HepG2 (cell line): ENCODE data around the gene NAGS. TPM values are rescaled to one million over a fixed set of nuclear protein-coding genes. Genes with fewer than 3 reads are reported as not detected.

ENCODE experiments used
- AKNA ChIP-seq: sonication (generic); formaldehyde crosslinking; IDR thresholded peaks from 2 replicates; pipeline ENCODE4 v1.4.0; 2020; ENCODE audit warnings: missing genetic modification reagents, borderline replicate concordance
- ARID5B ChIP-seq: IDR thresholded peaks from 2 replicates; pipeline ENCODE4 v1.4.0; 2020; ENCODE audit warnings: mild to moderate bottlenecking, missing genetic modification reagents
- FOXC1 ChIP-seq: sonication (generic); formaldehyde crosslinking; IDR thresholded peaks from 2 replicates; pipeline ENCODE4 v1.8.0; 2022; ENCODE audit warnings: mild to moderate bottlenecking, missing genetic modification reagents, borderline replicate concordance
- FOXJ3 ChIP-seq: sonication (generic); formaldehyde crosslinking; IDR thresholded peaks from 2 replicates; pipeline ENCODE4 v1.4.0; 2020; ENCODE audit warnings: missing genetic modification reagents, mild to moderate bottlenecking, borderline replicate concordance
- JUNB ChIP-seq: sonication (generic); formaldehyde crosslinking; IDR thresholded peaks from 2 replicates; pipeline ENCODE4 v1.8.0; 2022; ENCODE audit warnings: missing genetic modification reagents, mild to moderate bottlenecking, borderline replicate concordance
- KLF16 ChIP-seq, 2 experiments: sonication (generic) in 1 of 2; formaldehyde crosslinking in 1 of 2; IDR thresholded peaks; 2 replicates each; pipeline versions ENCODE4 v1.6.1 to v1.8.0; 2016 to 2023; ENCODE audit warnings: missing genetic modification reagents in 2 of 2, missing compliant biosample characterization in 1 of 2
- LBX2 ChIP-seq: sonication (generic); formaldehyde crosslinking; IDR thresholded peaks from 2 replicates; pipeline ENCODE4 v1.5.0; 2020; ENCODE audit warnings: missing genetic modification reagents, mild to moderate bottlenecking, borderline replicate concordance
- MED8 ChIP-seq: sonication (generic); formaldehyde crosslinking; IDR thresholded peaks from 2 replicates; pipeline ENCODE4 v1.8.1; 2023; ENCODE audit warnings: mild to moderate bottlenecking, missing genetic modification reagents; ENCODE audit not compliant: insufficient replicate concordance
- NFIB ChIP-seq: sonication (generic); formaldehyde crosslinking; IDR thresholded peaks from 2 replicates; pipeline ENCODE4 v1.9.0; 2021; ENCODE audit warnings: missing genetic modification reagents, mild to moderate bottlenecking, borderline replicate concordance
- NFKBIZ ChIP-seq: IDR thresholded peaks from 2 replicates; pipeline ENCODE4 v1.6.1; 2018; ENCODE audit warnings: missing genetic modification reagents, missing compliant biosample characterization
- REPIN1 ChIP-seq: sonication (generic); formaldehyde crosslinking; IDR thresholded peaks from 2 replicates; pipeline ENCODE4 v1.8.0; 2022; ENCODE audit warnings: missing genetic modification reagents, low read depth, mild to moderate bottlenecking, borderline replicate concordance
- SRSF1 ChIP-seq: fragments of 200-400 bp; formaldehyde crosslinking; optimal IDR thresholded peaks from 2 replicates; pipeline ENCODE3; 2017; ENCODE audit warnings: mild to moderate bottlenecking, low read depth, low read length, moderate library complexity
- TGIF2 ChIP-seq: IDR thresholded peaks from 2 replicates; pipeline ENCODE4 v1.6.1; 2016; ENCODE audit warnings: control low read depth, missing compliant biosample characterization
- ZNF329 ChIP-seq: sonication (generic); formaldehyde crosslinking; IDR thresholded peaks from 2 replicates; pipeline ENCODE4 v1.9.0; 2021; ENCODE audit warnings: low read depth, mild to moderate bottlenecking, missing genetic modification reagents
- ZNF367 ChIP-seq: sonication (generic); formaldehyde crosslinking; IDR thresholded peaks from 2 replicates; pipeline ENCODE4 v1.4.0; 2020; ENCODE audit warnings: missing genetic modification reagents, borderline replicate concordance
- ZNF577 ChIP-seq: sonication (generic); formaldehyde crosslinking; IDR thresholded peaks from 2 replicates; pipeline ENCODE4 v1.4.0; 2020; ENCODE audit warnings: mild to moderate bottlenecking, low read depth, missing genetic modification reagents, borderline replicate concordance
- ZNF776 ChIP-seq: sonication (generic); formaldehyde crosslinking; IDR thresholded peaks from 2 replicates; pipeline ENCODE4 v1.4.0; 2020; ENCODE audit warnings: mild to moderate bottlenecking, missing genetic modification reagents
- ZNF790 ChIP-seq: sonication (generic); formaldehyde crosslinking; IDR thresholded peaks from 2 replicates; pipeline ENCODE4 v1.8.0; 2022; ENCODE audit warnings: missing genetic modification reagents, mild to moderate bottlenecking, borderline replicate concordance
- ZSCAN21 ChIP-seq: sonication (generic); formaldehyde crosslinking; IDR thresholded peaks from 2 replicates; pipeline ENCODE4 v1.8.0; 2022; ENCODE audit warnings: mild to moderate bottlenecking, missing genetic modification reagents, moderate library complexity, borderline replicate concordance
- ZSCAN9 ChIP-seq: IDR thresholded peaks from 2 replicates; pipeline ENCODE4 v1.6.1; 2016; ENCODE audit warnings: borderline replicate concordance
- polyA plus RNA-seq, 8 experiments: library from polyadenylated mRNA; depleted of rRNA in 3 of 8; stranded (reverse) in 7 of 8; unstranded in 1 of 8; fragments of >200 nt; fragmentation: Illumina TruSeq in 4 of 8; extraction: Trizol in 4 of 8; gene quantifications; 2 replicates each; pipeline versions ENCODE4 v1.2.1 to v1.2.3, GENCODE V29; 2011 to 2016; ENCODE audit warnings: low read depth in 4 of 8, missing spikeins in 1 of 8, mixed read lengths in 1 of 8; ENCODE audit not compliant: insufficient read depth in 1 of 8
- total RNA-seq, 5 experiments: library from RNA; depleted of rRNA; stranded (reverse); fragments of >200 nt; fragmentation: Illumina TruSeq; extraction: Trizol; gene quantifications; 2 replicates each; pipeline ENCODE4 v1.2.3, GENCODE V29; 2016; ENCODE audit warnings: low read depth in 1 of 5

The NAGS gene
- total and polyA plus RNA-seq, 2 of the 13 experiments (the other 11 are each of a cell fraction or from before 2014, with no cell fraction given): 4.3 to 5.1 TPM

- TF ChIP-seq AKNA (CRISPR knock-in tag) (no peak; the same call in 1 of the 2 replicates), ZNF329 (CRISPR knock-in tag) (peak; percentile 60; the same call in 1 of the 2 replicates), TGIF2 (no peak), NFKBIZ (CRISPR knock-in tag) (no peak; the same call in 1 of the 2 replicates), REPIN1 (CRISPR knock-in tag) (peak; percentile 99), ZNF776 (CRISPR knock-in tag) (peak; percentile 81; the same call in 1 of the 2 replicates), ARID5B (CRISPR knock-in tag) (peak; percentile 87), ZSCAN9 (peak; percentile 94), FOXJ3 (CRISPR knock-in tag) (peak; percentile 73), MED8 (CRISPR knock-in tag) (peak; percentile 73), LBX2 (peak; percentile 5), FOXC1 (CRISPR knock-in tag) (peak; percentile 83), NFIB (no peak), ZNF790 (CRISPR knock-in tag) (0 out of 2 replicates have a peak, but pooled peaks have one; percentile 3), ZNF367 (CRISPR knock-in tag) (no peak), JUNB (CRISPR knock-in tag) (no peak), ZSCAN21 (peak; percentile 76; the same call in 1 of the 2 replicates), SRSF1 (no peak), KLF16 (CRISPR knock-in tag; IDR thresholded peaks at IDR 0.05) (peak in 1 of 2 experiments; percentile 99; a peak in 2 of 4 replicates), ZNF577 (CRISPR knock-in tag) (no peak)
Measured at GRCh38 chr17:44014437-44015172, 10.2 kb downstream of the NAGS start, which contains the start of gene TMEM101 (continued).
